Upper lobe of right lung (tissue), 1 donor: Measurements from ENCODE around the gene ITIH5. TPM values are rescaled to one million over a fixed set of nuclear protein-coding genes. Genes with fewer than 3 reads are reported as not detected.
A peak's percentile ranks its signal among the peaks of the same experiment; 100 is the strongest.

Experiments used
- ATAC-seq: fragments of 200-7000 bp; cut with Tn5 transposase; one replicate; pipeline ENCODE4 v1.9.1; 2020; ENCODE audit warnings: mild to moderate bottlenecking, moderate library complexity
- DNase-seq: peaks from one replicate; pipeline ENCODE4 v3.0.0-alpha.2; 2020
- H3K27ac ChIP-seq: fragments of 200-600 bp; one replicate; pipeline ENCODE4 v1.8.0; 2022
- H3K27me3 ChIP-seq: fragments of 200-600 bp; one replicate; pipeline ENCODE4 v1.8.0; 2022; ENCODE audit warnings: mild to moderate bottlenecking
- H3K36me3 ChIP-seq: fragments of 200-600 bp; one replicate; pipeline ENCODE4 v1.8.0; 2022
- H3K4me1 ChIP-seq: fragments of 200-600 bp; one replicate; pipeline ENCODE4 v1.8.0; 2022
- H3K4me3 ChIP-seq: fragments of 200-600 bp; one replicate; pipeline ENCODE4 v1.8.0; 2022; ENCODE audit warnings: mild to moderate bottlenecking
- H3K9me3 ChIP-seq: fragments of 200-600 bp; one replicate; pipeline ENCODE4 v1.8.0; 2022
- intact Hi-C: fragments of 100-400 bp; cut with DNase I; formaldehyde crosslinking; loops from one replicate; pipeline ENCODE4 v1.11.0; 2022
- total RNA-seq: library from RNA; stranded (reverse); fragmentation: NEBNext Ultra II Directional; extraction: Animal tissue kit (Norgen Biotek cat#: 25700); gene quantifications from one replicate; pipeline ENCODE4 v1.2.1, GENCODE V29; 2021
- TF ChIP-seq, protein P1 (sequence below): fragments of 200-600 bp; IDR thresholded peaks from one replicate; pipeline ENCODE4 v1.8.0; 2022; ENCODE audit warnings: antibody characterized with exemption
- donor health status: DM: no; HTN: yes; CAD: no; lungs with severe emphysema.

Gene ITIH5
- total RNA-seq, 1 donor from 2014 or later = 10.5 TPM

- Histone ChIP-seq H3K4me3 (no peak overlapping the region), H3K27me3 (no peaks in the 10 kb centered on the region), H3K27ac (no peak overlapping the region), H3K4me1 (no peaks in the 10 kb centered on the region), H3K36me3 (no peaks in the 10 kb centered on the region), H3K9me3 (no peaks in the 10 kb centered on the region)
- intact Hi-C loops = no loop called here
- TF ChIP-seq, protein P1, sequence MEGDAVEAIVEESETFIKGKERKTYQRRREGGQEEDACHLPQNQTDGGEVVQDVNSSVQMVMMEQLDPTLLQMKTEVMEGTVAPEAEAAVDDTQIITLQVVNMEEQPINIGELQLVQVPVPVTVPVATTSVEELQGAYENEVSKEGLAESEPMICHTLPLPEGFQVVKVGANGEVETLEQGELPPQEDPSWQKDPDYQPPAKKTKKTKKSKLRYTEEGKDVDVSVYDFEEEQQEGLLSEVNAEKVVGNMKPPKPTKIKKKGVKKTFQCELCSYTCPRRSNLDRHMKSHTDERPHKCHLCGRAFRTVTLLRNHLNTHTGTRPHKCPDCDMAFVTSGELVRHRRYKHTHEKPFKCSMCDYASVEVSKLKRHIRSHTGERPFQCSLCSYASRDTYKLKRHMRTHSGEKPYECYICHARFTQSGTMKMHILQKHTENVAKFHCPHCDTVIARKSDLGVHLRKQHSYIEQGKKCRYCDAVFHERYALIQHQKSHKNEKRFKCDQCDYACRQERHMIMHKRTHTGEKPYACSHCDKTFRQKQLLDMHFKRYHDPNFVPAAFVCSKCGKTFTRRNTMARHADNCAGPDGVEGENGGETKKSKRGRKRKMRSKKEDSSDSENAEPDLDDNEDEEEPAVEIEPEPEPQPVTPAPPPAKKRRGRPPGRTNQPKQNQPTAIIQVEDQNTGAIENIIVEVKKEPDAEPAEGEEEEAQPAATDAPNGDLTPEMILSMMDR = no peak
- ATAC-seq (peak; percentile 82), DNase-seq (no peak)
These were observed 40.9 kb downstream of the ITIH5 start for GRCh38 chr10:7625836-7626235.

DNA sequence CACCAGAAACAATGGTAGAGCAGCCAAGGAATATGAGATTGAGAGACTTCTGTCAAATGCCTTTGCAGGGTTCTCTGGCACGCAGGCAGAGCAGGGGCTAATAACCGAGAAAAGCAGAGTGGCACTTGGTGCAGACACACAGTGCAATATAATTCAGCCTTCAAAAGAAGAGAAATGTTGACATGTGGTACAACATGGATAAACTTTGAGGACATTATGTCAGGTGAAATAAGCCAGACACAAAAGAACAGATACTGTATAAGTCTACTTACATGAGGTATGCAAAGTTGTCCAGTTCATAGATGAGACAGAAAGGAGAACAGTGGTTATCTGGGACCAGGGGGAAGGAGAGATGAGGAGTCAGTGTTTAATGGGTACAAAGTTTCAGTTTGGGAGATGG lies 41.8 kb downstream of the ITIH5 start:
- no peaks in the 10 kb centered on the region for H3K36me3 ChIP-seq
- no peak overlapping the region for H3K27ac ChIP-seq
- H3K4me1 ChIP-seq = no peaks in the 10 kb centered on the region

GRCh38 chr10:7622969-7623368 lies 43.8 kb downstream of the ITIH5 start:
- no peak for DNase-seq
- Histone ChIP-seq H3K36me3 (no peaks in the 10 kb centered on the region), H3K9me3 (no peaks in the 10 kb centered on the region), H3K4me3 (no peak overlapping the region), H3K27ac (no peak overlapping the region), H3K4me1 (peaks cover 7% of the 10 kb centered on the region), H3K27me3 (no peaks in the 10 kb centered on the region)
- TF ChIP-seq, protein P1 = peak; percentile 41
- peak; percentile 45 for ATAC-seq
- intact Hi-C loops = no loop called here

More for the DNA sequence above, 41.8 kb downstream of the ITIH5 start:
- Histone ChIP-seq H3K4me3 (no peak overlapping the region), H3K9me3 (no peaks in the 10 kb centered on the region), H3K27me3 (no peaks in the 10 kb centered on the region)
- TF ChIP-seq, protein P1 = no peak
- intact Hi-C loops = no loop called here
- ATAC-seq (no peak), DNase-seq (no peak)

DNA sequence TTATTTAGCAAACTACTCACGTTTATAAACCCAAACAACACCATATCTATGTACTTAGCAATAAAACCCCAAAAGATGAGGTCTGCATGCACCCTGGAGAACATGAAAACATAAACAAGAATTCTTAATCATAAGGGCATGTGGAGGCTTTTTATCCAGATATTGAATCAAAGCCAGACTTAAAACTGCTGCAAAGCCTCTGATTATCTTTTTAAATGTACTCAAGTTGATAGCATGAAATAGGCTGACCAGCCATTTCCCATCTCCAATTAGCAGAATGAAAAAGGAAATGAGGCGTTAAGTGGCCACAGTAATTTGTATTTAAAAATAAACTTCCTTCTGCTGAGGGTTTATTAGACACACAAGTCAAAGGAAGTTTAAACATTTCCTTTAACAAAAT lies 48.3 kb downstream of the ITIH5 start:
- TF ChIP-seq, protein P1 = no peak
- Histone ChIP-seq H3K27ac (no peak overlapping the region), H3K36me3 (no peaks in the 10 kb centered on the region), H3K4me1 (peaks cover 7% of the 10 kb centered on the region), H3K4me3 (no peak overlapping the region), H3K9me3 (no peaks in the 10 kb centered on the region), H3K27me3 (no peaks in the 10 kb centered on the region)
- no peak for DNase-seq
- no peak for ATAC-seq
- intact Hi-C loops = no loop called here

DNA sequence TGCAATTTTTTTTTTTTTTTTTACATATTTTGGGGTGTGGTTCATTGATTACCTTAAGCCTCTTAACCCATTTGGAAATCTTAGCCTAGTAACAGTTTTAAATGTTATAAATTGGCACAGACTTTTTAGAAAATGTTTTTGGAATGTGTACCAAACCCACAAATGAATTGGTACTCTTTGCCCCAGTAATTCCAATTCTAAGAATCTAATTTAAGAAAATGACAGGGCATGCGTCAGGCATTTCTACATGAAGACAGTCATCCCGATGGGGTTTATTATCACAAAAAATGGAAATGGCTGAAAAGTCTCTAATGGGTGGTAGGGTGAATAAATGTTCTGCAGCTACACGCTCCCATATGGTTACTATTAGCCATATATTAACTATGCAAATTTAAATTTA lies 54.9 kb downstream of the ITIH5 start:
- Histone ChIP-seq H3K36me3 (no peaks in the 10 kb centered on the region), H3K4me3 (no peak overlapping the region), H3K4me1 (no peaks in the 10 kb centered on the region), H3K27me3 (no peaks in the 10 kb centered on the region), H3K27ac (no peak overlapping the region), H3K9me3 (no peaks in the 10 kb centered on the region)
- intact Hi-C loops = no loop called here
- TF ChIP-seq, protein P1 = no peak
- DNase-seq (no peak), ATAC-seq (no peak)
